OCI-LY3 (cell line): ENCODE data around the gene YY1.

ENCODE experiments used
- EZH2phosphoT487 ChIP-seq: fragments of 200-600 bp; shearing (Covaris generic); IDR thresholded peaks from 2 replicates; pipeline ENCODE4 v1.6.1; 2018; ENCODE audit warnings: antibody characterized with exemption, mixed run types, low read depth
- TF ChIP-seq, protein P1 (sequence below): fragments of 200-600, 300-600 bp; sonication (generic); IDR thresholded peaks from 2 replicates; pipeline ENCODE4 v1.5.1; 2014; ENCODE audit warnings: antibody characterized with exemption, low read length, low read depth

DNA sequence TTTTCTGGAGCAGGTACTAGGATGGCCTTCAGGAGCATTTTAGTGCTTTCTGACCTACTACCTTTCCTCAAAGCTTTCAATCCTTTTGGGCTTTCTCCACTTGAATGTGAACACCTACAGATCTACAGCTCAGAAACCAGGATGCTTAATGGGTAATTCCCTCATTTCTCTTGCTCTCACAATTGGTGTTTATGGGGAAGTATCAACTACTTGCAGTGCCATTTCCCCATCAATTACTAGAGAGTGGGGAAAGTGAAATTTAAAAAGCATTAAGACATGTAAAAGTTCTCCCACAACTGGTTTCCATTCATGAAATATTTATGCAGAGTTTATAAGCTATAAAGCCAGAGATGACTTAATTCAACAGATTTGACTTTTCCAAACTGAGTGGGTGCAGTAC, 2.1 kb upstream of the YY1 start:
- TF ChIP-seq, protein P1, sequence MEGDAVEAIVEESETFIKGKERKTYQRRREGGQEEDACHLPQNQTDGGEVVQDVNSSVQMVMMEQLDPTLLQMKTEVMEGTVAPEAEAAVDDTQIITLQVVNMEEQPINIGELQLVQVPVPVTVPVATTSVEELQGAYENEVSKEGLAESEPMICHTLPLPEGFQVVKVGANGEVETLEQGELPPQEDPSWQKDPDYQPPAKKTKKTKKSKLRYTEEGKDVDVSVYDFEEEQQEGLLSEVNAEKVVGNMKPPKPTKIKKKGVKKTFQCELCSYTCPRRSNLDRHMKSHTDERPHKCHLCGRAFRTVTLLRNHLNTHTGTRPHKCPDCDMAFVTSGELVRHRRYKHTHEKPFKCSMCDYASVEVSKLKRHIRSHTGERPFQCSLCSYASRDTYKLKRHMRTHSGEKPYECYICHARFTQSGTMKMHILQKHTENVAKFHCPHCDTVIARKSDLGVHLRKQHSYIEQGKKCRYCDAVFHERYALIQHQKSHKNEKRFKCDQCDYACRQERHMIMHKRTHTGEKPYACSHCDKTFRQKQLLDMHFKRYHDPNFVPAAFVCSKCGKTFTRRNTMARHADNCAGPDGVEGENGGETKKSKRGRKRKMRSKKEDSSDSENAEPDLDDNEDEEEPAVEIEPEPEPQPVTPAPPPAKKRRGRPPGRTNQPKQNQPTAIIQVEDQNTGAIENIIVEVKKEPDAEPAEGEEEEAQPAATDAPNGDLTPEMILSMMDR = no peak
- no peak for TF ChIP-seq EZH2phosphoT487
